GM13977 (cell line): Measurements from ENCODE around the gene NFIB.

Experiments used
- DNase-seq: peaks from one replicate; pipeline ENCODE4 v3.0.0; 2012; ENCODE audit warnings: low spot score
- in situ Hi-C: fragments of 300-500 bp; cut with MboI; formaldehyde crosslinking; loops from one replicate; pipeline ENCODE4 v1.12.0; 2022; ENCODE audit warnings: low sequenced_read_pairs, low pct_unique_long_range_greater_than_20kb, mixed read lengths, inconsistent platforms; ENCODE audit not compliant: unreplicated experiment
- TF ChIP-seq, protein P1 (sequence below): IDR thresholded peaks from 2 replicates; pipeline ENCODE4 v1.5.1; 2012; ENCODE audit warnings: mild to moderate bottlenecking, control low read depth; ENCODE audit not compliant: insufficient read depth; ENCODE audit errors: extremely low read depth, missing control alignments

The NFIB gene

DNA sequence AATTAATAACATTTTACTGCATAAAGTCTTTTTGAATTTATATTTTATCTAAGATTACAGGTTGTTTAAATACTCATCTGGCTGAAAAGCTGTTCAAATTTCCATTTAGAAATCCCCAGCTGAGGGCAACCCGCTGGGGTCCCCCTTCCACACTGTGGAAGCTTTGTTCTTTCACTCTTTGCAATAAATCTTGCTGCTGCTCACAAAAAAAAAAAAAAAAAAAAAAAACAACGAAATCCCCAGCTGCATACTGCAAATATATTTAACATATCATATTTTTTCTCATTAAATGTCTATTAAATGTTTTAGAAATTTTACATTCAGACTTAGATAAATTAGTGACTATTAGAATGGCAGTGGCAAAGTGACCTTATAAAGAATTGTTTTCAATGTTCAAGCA, 172.2 kb downstream of the NFIB start:
- in situ Hi-C loops: no loop called here
- TF ChIP-seq, protein P1, sequence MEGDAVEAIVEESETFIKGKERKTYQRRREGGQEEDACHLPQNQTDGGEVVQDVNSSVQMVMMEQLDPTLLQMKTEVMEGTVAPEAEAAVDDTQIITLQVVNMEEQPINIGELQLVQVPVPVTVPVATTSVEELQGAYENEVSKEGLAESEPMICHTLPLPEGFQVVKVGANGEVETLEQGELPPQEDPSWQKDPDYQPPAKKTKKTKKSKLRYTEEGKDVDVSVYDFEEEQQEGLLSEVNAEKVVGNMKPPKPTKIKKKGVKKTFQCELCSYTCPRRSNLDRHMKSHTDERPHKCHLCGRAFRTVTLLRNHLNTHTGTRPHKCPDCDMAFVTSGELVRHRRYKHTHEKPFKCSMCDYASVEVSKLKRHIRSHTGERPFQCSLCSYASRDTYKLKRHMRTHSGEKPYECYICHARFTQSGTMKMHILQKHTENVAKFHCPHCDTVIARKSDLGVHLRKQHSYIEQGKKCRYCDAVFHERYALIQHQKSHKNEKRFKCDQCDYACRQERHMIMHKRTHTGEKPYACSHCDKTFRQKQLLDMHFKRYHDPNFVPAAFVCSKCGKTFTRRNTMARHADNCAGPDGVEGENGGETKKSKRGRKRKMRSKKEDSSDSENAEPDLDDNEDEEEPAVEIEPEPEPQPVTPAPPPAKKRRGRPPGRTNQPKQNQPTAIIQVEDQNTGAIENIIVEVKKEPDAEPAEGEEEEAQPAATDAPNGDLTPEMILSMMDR: no peak
- no peak for DNase-seq

DNA sequence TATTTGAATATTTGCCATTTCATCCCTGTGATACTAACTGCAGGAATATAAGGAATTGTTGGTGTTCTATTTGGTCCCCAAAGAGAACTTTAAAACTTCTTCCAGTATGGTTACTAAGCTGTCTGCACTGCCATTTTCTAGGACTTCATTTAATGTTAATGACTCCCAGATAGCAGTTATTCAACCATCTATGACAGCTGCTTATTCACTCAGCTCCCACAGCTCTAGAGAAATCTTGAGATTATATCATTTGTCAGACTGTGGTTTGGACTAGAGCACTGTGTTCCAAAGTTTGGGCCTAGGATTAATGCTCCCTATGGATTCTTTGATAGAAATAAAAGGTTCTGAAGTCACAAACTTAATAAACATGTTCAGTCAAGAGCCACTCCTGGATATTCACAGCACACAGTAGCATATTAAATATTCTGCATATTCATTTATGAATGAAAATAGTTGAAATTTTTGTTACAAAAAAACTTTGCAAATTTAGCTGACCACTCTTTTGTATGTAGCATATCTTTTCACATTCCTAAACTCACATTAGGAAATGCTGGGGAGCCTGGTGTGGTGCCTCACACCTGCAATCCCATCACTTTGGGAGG, 173.7 kb downstream of the NFIB start:
- in situ Hi-C loops: no loop called here
- no peak for DNase-seq
- TF ChIP-seq, protein P1: no peak

DNA sequence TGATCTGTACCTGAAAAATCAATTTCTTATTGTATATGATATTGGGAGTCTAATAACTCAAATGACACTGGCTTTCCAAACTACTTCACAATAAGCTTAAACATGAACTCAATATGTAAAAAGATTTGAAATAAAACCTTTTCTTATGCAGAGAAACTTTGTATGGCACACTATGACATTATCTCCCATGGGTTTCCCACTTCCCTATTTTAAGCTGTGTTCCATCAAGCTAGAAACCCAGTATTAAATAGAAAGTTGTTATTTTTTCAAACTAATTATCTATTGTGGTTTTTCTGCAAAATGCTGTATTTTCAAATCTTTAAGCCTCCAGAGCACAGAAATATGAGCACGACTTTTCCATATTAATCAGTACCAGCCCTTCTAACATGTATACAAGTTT, 174.7 kb downstream of the NFIB start:
- no peak for DNase-seq
- TF ChIP-seq, protein P1: no peak
- in situ Hi-C loops: no loop called here

DNA sequence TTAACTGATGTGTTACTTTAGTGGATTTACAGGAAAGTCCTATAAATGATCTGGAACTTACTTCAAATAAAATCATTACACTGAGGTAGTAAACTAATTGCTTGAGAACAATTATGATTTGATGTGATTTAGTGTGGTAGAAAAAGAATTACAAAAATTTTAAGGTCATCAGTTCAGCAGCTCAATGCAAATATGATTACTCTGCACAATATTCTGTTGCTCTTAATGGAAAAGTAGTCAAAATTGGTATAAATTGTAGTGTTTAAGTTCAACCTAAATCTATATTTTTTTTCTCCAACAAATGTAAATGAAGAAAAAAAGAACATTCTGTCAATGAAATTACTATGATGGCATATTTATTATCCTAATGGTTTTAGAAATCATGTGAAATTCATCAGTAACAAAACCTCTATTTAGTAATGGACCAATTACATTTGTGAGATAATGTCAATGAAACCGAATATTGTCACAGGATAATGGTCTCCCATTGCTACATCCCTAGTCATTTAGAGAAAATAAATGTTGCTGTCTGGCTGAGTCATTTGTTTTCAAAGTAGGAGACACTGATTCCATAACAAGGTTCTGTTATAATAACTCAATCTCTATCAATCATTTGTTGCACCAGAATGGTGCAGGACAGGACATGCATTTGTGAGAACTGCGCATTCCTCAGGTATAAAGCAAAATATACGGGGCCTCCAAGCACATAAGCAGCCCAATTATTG, 177.1 kb downstream of the NFIB start:
- DNase-seq: no peak
- in situ Hi-C loops: no loop called here
- TF ChIP-seq, protein P1: no peak

DNA sequence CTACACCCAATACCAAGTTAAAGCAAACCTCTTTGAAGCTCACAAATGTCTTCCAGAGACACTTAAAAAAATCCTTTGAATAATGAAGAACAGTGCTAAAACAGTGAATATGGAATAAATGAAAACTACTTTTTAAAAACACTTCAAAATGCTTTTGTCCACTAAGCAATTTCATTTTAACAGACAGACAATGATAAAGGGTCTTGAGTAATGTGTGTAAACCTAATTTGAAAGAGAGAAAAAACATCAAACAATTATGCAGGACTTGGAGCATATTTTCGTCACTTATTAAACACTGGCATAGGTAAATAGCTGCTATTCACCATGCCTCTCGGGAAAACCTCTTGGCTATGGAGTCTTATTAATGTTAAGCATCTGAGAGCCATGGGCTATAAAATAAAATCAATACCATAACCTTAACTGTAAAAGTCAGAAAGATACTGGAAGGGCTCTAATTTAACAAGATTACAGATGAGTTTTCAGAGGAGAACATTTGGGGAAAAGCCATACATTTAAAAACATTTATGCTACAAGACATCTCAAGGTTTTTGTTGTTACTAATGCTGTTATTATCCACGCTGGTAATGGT, 177.8 kb downstream of the NFIB start:
- no peak for DNase-seq
- in situ Hi-C loops: no loop called here
- TF ChIP-seq, protein P1: no peak

DNA sequence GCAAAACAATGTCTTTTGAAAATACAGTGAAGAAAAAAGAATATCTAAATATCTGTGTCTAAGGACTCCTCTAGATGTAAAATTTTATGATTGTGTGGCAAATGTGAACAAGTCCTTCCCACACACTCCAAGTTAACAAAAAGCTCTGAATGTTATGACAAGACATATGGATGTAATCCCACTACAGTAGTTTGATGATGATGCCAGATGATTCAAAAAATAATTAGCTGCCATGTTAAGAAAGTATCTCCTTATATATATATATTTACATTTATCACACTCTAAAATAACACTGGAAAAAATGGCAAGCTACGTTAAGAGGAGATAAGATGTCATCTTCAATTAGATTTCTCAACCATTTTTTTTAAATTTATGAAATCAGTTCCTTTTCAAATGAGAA, 178.5 kb downstream of the NFIB start:
- no peak for DNase-seq
- in situ Hi-C loops: no loop called here
- TF ChIP-seq, protein P1: no peak
